GM21825 (cell line): ENCODE results near the gene VWA3B.
"Not testable (repeated sequence)": the region's sequence is repeated elsewhere in the genome, so short reads cannot be mapped to it uniquely, and the experiment has no call there.

ENCODE experiments used
- ATAC-seq: cut with Tn5 transposase; IDR thresholded peaks from one replicate; pipeline ENCODE4 v1.9.1; 2021; ENCODE audit warnings: mild to moderate bottlenecking, moderate library complexity; ENCODE audit not compliant: unreplicated experiment

VWA3B gene

GRCh38 chr2:98240786-98241398 lies 153.9 kb downstream of the VWA3B start:
- no peak for ATAC-seq

- no peak for ATAC-seq
Observed at GRCh38 chr2:98241592-98241991, 154.6 kb downstream of the VWA3B start.

GRCh38 chr2:98242003-98242402 lies 155.0 kb downstream of the VWA3B start:
- no peak for ATAC-seq

- ATAC-seq: no peak
Observed at GRCh38 chr2:98245491-98245890, 158.5 kb downstream of the VWA3B start.

GRCh38 chr2:98247383-98247782 lies 160.4 kb downstream of the VWA3B start:
- ATAC-seq: no peak

- ATAC-seq: no peak
Observed at GRCh38 chr2:98252038-98252773, 165.2 kb downstream of the VWA3B start.

GRCh38 chr2:98253461-98254070 lies 166.6 kb downstream of the VWA3B start:
- no peak for ATAC-seq

- ATAC-seq: no peak
Observed at GRCh38 chr2:98254504-98255059, 167.6 kb downstream of the VWA3B start.

GRCh38 chr2:98258906-98259305 lies 171.9 kb downstream of the VWA3B start:
- ATAC-seq: no peak

GRCh38 chr2:98263362-98263761 lies 176.4 kb downstream of the VWA3B start:
- ATAC-seq: no peak

GRCh38 chr2:98268225-98268624 lies 181.3 kb downstream of the VWA3B start:
- not testable (repeated sequence) for ATAC-seq

- ATAC-seq: no peak
Observed at GRCh38 chr2:98269274-98269673, 182.3 kb downstream of the VWA3B start.

GRCh38 chr2:98269830-98270229 lies 182.9 kb downstream of the VWA3B start:
- ATAC-seq: no peak

- no peak for ATAC-seq
Observed at GRCh38 chr2:98277162-98277859, 190.3 kb downstream of the VWA3B start.

- ATAC-seq: no peak
Observed at GRCh38 chr2:98278074-98278473, 191.1 kb downstream of the VWA3B start.

GRCh38 chr2:98280376-98281102 lies 193.6 kb downstream of the VWA3B start:
- ATAC-seq: no peak

- ATAC-seq: no peak
Observed at GRCh38 chr2:98281607-98282006, 194.6 kb downstream of the VWA3B start.

- no peak for ATAC-seq
Observed at GRCh38 chr2:98282109-98282508, 195.1 kb downstream of the VWA3B start.

- no peak for ATAC-seq
Observed at GRCh38 chr2:98293030-98293429, 206.1 kb downstream of the VWA3B start.

- ATAC-seq: no peak
Observed at GRCh38 chr2:98293931-98294687, 207.1 kb downstream of the VWA3B start.
